GM21825 (cell line): ENCODE measurements around the gene STN1.

ENCODE experiments used
- ATAC-seq: cut with Tn5 transposase; IDR thresholded peaks from one replicate; pipeline ENCODE4 v1.9.1; 2021; ENCODE audit warnings: mild to moderate bottlenecking, moderate library complexity; ENCODE audit not compliant: unreplicated experiment

Gene STN1

GRCh38 chr10:103930449-103930848, 12.5 kb upstream of the STN1 start:
- ATAC-seq: no peak

DNA sequence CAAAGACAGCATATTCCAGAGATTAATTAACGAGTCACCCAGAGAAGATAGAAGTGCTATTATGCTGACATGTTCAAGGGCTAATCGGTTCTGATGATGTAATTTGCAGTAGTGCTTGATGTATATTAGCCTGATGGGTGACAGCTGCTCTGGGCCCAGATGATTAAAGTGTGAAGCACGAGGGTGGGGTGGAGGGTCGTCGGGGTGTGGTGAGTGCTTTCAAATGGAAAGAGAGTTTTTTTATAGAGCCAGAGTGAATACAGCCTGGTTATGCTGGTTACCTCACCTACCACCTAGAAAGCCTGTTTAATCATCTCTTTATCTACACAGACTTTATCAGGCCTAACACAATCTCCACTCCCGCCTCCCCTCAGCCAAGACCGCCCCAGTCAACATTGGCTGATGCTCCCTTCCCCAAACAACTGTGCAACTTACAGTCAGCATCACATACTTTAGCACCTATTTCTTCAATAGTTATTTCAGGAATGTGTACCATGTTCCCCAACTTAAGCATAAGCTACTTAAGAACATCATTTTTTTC, 11.5 kb upstream of the STN1 start:
- ATAC-seq: no peak

DNA sequence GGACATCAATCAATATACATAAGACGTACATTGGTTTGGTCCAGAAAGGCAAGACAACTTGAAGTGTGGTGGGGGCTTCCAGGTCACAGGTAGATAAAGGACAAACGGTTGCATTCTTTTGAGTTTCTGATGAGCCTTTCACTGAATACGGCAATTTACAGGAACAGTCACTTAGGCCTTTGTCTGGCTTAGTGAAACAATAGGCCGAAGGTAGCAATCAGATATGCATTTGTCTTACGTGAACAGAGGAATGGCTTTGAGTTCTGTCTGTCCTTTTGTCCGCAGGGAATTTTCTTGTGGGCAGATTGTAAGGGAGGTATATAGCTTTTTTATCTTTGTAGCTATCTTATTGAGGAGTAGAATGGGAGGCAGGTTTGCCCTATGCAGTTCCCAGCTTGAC, 10.8 kb upstream of the STN1 start:
- ATAC-seq: no peak

DNA sequence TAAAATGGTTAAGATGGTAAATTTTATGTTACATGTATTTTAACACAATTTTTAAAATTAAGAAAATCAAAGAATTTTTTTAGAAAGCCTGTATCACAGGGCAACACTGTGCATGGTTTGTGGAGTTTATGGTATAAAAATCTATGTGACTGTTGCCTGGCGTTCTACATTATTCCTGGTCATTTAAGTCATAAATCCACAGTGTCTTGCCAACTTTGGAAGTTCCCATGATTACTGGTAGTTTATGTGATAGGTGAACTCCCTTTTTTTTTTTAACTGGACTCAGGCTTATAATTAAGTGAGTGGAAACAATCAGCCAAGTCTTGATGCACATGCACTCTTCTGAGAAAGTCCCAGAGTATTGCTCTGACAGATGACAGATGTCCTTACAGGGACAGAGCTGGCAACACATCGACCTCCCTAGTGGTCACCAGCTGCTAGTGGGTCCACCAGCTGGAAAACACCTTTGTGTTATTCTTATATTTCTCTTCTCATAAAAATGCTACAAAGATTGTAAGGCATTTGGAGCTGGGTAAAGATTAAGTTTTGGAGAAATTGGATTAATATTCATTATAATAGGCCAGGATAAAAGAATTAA, 8.8 kb upstream of the STN1 start:
- no peak for ATAC-seq

GRCh38 chr10:103925591-103925990, 7.6 kb upstream of the STN1 start:
- no peak for ATAC-seq

DNA sequence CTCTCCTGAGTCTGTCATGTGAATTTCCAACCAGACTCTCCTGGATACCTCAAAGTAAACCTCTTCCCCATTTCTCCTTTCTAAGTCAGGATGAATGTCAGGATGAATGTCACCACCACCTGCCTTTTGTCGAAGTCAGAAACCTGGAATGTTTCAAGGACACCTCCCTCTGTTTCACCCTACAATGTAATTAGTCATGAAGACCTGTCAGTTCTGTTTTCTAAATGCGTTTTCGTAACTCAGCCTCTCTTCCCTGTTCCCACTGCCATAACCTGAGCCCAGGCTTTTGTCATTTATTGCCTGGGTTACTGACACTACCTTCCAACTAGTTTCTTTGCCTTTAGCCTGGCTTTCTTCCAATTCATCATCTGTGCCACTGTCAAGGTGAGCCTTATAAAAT, 5.5 kb upstream of the STN1 start:
- no peak for ATAC-seq

DNA sequence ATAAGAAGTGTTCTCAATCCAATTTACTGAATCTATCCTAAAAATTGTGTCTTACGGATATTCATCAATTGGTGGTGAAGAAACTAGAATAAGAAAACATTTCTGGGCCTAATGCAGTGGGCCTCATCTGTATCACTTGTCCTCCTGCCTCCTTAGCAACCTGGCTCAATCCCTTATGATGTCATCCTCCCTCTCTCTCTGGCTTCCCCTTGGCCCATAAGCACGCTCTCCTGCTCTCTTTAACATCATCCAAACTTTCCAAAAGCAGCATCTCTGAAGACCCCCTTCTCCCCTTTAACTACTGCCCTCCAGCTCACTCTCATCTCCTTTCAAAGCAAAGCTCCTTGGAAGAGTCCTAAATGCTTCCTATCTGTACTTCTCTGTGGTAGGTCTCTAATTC, 4.7 kb upstream of the STN1 start:
- no peak for ATAC-seq

DNA sequence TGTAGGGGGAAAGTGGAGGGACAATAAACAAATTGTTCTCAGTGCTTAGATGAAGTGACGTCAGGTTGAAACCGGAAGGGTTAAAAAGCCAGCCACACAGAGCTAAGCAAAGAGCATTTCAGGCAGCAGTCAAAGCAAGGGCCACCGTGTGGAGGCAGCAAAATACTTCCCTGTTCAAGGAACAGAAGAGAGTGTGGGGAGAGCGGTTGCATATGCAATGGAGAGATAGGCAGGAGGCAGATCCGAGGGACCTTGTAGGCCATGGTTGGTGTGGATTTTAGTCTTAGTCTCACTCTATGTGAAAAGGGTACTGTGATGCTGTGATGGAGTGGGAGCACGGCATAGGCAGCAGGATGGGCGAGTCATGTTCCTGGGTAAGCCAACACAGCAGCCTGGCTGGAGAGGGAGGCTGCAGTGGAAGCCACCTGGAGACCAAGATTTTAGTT, 3.8 kb upstream of the STN1 start:
- no peak for ATAC-seq

DNA sequence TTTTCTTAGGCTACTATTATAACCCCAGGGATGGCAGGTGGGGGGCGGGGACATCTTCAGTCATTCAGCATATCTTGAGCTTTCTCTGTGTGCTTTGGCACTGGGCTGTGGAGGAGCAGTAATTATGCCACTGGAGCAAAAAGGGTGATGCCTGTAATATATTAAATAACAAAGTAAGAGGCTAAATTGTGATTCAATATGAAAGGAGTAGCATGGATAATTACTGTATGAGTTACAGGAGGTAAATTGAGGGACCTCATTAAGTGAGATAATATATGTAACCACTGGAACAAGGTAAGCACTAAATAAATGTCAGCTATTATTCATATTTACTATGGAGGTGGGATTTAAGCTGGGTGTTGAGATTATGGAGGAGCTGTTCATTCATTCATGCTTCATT, 3.3 kb upstream of the STN1 start:
- no peak for ATAC-seq

- no peak for ATAC-seq
Measured at GRCh38 chr10:103919648-103920025, 1.7 kb upstream of the STN1 start.

GRCh38 chr10:103917302-103918052, 507 bp downstream of the STN1 start:
- no peak for ATAC-seq

- ATAC-seq: no peak
Measured at GRCh38 chr10:103916876-103917275, 1.1 kb downstream of the STN1 start.

DNA sequence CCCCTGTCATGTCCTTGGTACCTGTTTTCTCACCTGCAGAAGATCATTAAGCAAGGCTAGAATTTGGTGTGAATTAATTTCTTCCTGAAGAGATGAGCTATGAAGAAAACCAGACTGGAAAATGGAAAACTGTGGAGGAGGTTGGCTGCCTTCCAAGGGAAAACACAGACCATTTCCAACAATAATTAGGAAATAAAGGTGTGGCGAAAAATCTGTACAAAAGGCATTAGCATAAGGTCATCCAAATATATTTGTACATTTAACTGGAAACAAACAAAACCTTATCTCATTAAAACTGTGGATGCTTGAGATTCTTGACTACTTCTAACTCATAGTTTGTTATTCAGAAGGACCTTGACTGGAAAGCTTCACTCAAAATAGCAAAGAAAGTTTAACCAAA, 1.7 kb downstream of the STN1 start:
- no peak for ATAC-seq

DNA sequence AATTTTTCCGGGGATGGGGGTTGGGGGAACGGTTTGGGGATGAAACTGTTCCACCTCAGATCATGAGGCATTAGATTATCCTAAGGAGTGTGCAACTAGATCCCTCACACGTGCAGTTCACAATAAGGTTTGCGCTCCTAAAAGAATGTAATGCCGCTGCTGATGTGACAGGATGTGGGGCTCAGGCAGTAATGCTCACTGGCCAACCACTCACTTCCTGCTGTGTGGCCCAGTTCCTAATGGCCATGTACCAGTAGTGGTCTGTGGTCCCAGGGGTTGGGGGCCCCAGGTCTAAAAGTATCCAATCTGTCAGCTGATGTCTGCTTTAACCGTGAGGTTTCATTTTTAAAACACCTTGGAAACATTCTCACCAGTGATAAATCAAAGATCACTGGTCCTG, 2.2 kb downstream of the STN1 start:
- ATAC-seq: no peak

DNA sequence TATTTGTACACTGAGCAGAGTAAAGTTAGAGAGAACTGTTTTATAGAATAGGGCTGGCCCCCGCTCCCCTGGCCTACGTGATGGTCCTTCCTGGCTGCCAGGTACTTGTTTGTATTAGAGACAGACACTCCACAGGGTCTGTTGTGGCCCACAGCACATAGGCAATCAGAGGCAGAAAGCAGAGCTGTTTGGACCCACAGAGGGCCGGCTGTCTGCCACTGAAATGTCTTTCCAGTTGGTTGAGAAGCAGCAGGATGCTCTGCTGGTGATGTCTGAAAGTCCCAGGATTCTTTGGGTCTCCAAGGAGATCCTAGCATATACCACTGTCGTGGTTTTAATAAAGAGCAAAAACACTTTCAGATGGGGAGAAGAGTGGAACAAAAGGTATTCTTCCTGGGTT, 5.2 kb downstream of the STN1 start:
- ATAC-seq: no peak

DNA sequence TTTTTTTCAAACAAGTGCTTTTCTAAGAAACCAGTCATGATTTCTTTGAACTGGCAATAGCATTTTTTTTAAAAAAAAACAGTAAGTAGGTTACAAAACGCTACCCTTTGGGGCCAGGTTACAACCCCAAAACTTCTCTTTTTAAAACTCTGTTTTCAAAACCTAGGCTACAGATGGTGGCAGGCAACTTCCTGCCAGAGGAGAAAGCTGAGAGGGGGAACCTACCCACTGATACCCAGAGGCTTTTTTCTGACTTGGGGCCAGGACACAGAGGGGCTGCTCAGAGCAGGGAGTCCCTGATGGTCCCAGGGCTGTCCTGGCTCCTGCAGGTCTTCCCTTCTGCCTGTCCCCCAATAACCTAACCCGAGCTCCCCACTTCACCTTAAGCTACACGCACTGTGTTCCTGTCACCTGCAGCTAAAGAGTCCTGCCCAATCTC, 6.9 kb downstream of the STN1 start:
- no peak for ATAC-seq

GRCh38 chr10:103910442-103911012, 7.5 kb downstream of the STN1 start:
- no peak for ATAC-seq

GRCh38 chr10:103905441-103905840, 12.5 kb downstream of the STN1 start:
- ATAC-seq: no peak

GRCh38 chr10:103901299-103901698, 16.7 kb downstream of the STN1 start:
- no peak for ATAC-seq

GRCh38 chr10:103899312-103899711, 18.7 kb downstream of the STN1 start:
- no peak for ATAC-seq

GRCh38 chr10:103897241-103897774, 20.7 kb downstream of the STN1 start:
- no peak for ATAC-seq

GRCh38 chr10:103896225-103896624, 21.8 kb downstream of the STN1 start:
- ATAC-seq: no peak
